ENCODE measurements around the gene IGSF21.

DNA sequence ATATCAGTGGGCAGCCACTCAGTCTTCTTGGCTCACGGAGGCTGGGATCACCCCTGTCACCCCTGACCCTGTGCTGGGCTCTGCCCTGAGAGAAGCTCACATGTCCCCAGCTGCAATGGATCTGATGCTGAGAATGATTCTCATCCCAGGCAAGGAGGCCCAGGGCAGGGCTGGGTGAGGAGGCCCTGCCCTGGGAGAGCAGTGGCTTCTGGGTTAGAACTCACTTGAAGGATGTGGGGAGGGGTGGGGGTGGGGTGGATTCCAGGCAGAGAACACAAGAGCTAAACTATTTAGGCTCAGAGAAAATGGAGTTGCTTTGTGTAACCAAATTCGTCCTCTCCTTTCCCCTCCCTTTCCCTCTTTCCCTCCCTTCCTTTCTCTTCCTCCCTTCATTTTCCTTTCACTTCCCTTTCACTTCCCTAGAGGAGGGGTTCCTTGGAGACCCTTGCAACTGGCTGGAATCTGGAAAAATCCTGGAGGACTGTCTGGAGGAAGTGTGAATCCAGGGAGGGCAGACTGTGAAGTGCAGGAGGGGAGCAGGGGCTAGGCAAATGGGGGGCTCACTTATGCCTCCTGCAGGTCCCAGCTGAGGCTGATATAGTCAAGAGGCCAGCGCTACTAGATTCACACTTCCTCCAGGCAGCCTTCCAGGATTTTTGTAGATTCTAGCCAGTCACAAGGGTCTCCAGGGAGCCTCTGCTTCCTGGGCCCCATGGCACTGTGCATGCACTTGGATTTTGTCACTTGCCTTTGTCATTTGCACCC is 47.0 kb downstream of the IGSF21 start:
- TF ChIP-seq GATA3 (IDR thresholded peaks at IDR 0.05; ENCODE audit: low read depth, low read length) (no peak), GATA2 (IDR thresholded peaks at IDR 0.05; ENCODE audit: low read depth, low read length) (no peak)

All from SH-SY5Y (cell line).